ENCODE measurements around the gene UNC13C.

UNC13C gene

DNA sequence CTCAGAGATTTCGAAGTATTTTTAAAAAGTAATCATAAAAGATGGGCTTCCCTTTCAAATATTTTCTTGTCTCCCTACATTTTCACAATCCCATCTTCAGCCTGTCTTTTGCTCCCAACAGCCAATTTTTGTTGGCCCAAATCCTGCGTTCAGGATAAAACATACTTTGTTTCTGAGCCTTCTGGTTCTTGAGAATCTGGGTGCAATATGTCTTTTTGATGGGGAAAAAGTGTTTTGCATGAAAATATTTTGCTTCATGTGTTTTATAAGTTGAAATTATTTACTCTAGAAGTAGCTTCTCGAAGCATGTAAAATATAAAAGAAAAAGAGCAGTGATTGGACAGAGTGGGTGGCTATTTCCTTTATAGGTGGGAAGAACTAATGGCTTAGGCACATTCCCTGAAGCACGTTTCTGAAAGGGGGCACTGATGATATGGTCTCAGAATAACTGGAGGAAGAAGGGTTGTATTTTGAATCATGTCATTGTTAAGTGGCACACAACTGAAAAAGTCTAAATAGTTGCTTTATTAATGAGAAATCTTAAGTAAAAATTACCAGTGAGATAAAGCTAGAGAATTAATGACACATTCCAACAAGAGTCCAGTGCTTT, 3.9 kb downstream of the UNC13C start:
- Histone ChIP-seq H3K36me3 (ENCODE audit: control insufficient read depth, insufficient read depth, low read length) (no peaks in the 10 kb centered on the region), H3K9ac (ENCODE audit: low read length) (no peak overlapping the region), H3K27ac (ENCODE audit: low read depth, low read length) (no peak overlapping the region), H3K4me1 (ENCODE audit: control insufficient read depth, insufficient read depth, low read length) (no peaks in the 10 kb centered on the region), H3K27me3 (ENCODE audit: control insufficient read depth, insufficient read depth, low read length) (no peaks in the 10 kb centered on the region), H3K4me3 (ENCODE audit: low read length) (no peak overlapping the region)

DNA sequence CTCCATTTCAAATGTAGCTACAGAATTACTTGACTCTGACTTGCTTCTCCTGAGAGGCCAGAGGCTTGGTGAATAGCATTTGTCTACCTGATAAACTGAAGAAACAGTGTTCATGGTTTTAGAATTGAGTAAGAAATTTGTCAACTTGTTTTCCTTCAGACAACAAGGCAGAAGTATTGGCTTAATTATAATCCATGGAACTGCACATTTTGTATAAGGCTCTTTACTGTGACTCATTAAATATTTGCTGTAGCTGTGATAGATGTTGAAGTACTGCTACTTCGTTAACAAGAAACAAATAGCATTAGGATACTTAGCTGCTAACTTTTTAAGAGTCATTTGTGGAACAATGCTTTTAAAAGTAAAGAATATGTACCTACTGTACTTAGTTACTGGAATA, 4.6 kb downstream of the UNC13C start:
- no peak overlapping the region for H3K4me3 ChIP-seq (ENCODE audit: low read length)
- H3K27ac ChIP-seq (ENCODE audit: low read depth, low read length), result no peak overlapping the region
- no peaks in the 10 kb centered on the region for H3K4me1 ChIP-seq (ENCODE audit: control insufficient read depth, insufficient read depth, low read length)
- no peaks in the 10 kb centered on the region for H3K36me3 ChIP-seq (ENCODE audit: control insufficient read depth, insufficient read depth, low read length)
- H3K9ac ChIP-seq (ENCODE audit: low read length), result no peak overlapping the region
- no peaks in the 10 kb centered on the region for H3K27me3 ChIP-seq (ENCODE audit: control insufficient read depth, insufficient read depth, low read length)

DNA sequence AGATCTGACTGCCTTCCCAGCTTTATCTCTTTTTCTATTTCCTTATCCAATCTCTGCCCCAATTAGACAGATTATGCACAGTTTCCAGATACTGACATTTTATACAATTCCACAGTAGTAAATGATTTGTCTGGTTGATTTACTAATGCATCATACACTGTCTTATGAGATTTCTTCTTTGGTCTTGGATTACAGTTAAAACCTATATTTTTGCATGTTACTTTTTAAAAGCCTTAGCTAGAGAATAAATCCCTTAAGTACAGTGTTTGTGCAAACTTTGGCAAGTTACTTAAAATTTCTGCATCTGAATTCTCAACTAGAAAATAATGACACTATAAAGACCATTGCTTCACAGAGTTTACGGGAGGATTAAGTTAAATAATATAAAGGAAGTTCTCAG, 6.0 kb downstream of the UNC13C start:
- no peak overlapping the region for H3K27ac ChIP-seq (ENCODE audit: low read depth, low read length)
- no peak overlapping the region for H3K9ac ChIP-seq (ENCODE audit: low read length)
- H3K4me3 ChIP-seq (ENCODE audit: low read length), result no peak overlapping the region
- no peaks in the 10 kb centered on the region for H3K27me3 ChIP-seq (ENCODE audit: control insufficient read depth, insufficient read depth, low read length)
- H3K36me3 ChIP-seq (ENCODE audit: control insufficient read depth, insufficient read depth, low read length), result no peaks in the 10 kb centered on the region
- H3K4me1 ChIP-seq (ENCODE audit: control insufficient read depth, insufficient read depth, low read length), result no peaks in the 10 kb centered on the region

DNA sequence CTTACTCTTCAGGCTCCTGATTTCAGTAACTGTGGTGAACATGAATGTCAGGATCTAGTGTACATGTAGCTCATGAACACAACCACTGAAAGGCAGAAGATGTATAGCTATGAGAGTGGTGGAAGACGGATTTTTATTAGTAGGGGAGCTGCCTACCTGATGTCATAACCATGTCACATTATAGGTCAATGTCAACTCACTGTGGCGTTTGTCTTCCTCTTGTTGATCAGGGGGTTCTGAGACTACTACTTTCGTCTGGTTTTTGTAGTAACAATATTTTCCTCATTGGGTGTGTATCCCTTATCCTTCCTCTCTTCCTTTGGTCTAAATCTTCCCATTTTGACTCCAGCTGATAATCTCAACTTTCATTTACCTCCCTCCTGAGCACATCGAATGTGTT, 7.3 kb downstream of the UNC13C start:
- Histone ChIP-seq H3K36me3 (ENCODE audit: control insufficient read depth, insufficient read depth, low read length) (no peaks in the 10 kb centered on the region), H3K9ac (ENCODE audit: low read length) (no peak overlapping the region), H3K27me3 (ENCODE audit: control insufficient read depth, insufficient read depth, low read length) (no peaks in the 10 kb centered on the region), H3K4me3 (ENCODE audit: low read length) (no peak overlapping the region), H3K4me1 (ENCODE audit: control insufficient read depth, insufficient read depth, low read length) (no peaks in the 10 kb centered on the region), H3K27ac (ENCODE audit: low read depth, low read length) (no peak overlapping the region)

DNA sequence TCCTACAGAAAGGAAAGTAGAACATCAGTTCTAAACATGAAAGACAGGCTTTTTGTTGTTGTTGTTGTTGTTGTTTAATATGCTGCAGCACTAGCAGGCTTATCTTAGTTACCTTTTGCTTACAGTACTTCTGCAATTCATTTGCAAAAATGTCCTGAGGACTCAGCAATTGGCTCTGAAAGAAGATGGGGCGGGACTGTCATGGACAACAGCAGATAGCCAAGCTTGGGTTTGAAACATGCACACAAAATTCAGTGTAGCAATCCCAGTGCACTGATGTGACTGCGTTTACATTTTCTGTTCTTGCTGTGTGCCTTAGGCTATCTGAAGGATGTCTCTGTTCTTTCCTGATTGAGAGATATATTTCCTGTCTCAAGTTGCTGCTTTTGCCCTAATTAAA, 9.2 kb downstream of the UNC13C start:
- Histone ChIP-seq H3K4me1 (ENCODE audit: control insufficient read depth, insufficient read depth, low read length) (no peaks in the 10 kb centered on the region), H3K27me3 (ENCODE audit: control insufficient read depth, insufficient read depth, low read length) (no peaks in the 10 kb centered on the region), H3K27ac (ENCODE audit: low read depth, low read length) (no peak overlapping the region), H3K36me3 (ENCODE audit: control insufficient read depth, insufficient read depth, low read length) (no peaks in the 10 kb centered on the region), H3K9ac (ENCODE audit: low read length) (no peak overlapping the region), H3K4me3 (ENCODE audit: low read length) (no peak overlapping the region)

DNA sequence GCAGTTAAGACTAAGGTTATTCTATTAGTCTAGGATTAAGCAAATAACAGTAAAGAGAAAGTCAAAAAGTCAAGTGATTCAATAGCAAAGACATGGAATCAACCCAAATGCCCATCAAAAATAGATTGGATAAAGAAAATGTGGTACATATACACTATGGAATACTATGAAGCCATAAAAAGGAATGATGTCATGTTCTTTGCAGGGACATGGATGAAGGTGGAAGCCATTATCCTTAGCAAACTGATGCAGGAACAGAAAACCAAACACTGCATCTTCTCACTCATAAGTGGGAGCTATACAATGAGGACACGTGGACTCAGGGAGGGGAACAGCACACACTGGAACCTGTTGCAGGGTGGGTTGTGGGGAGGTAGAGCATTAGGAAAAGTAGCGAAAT, 29.0 kb downstream of the UNC13C start:
- no peak overlapping the region for H3K9ac ChIP-seq (ENCODE audit: low read length)
- H3K4me1 ChIP-seq (ENCODE audit: control insufficient read depth, insufficient read depth, low read length), result no peaks in the 10 kb centered on the region
- H3K27me3 ChIP-seq (ENCODE audit: control insufficient read depth, insufficient read depth, low read length), result no peaks in the 10 kb centered on the region
- H3K36me3 ChIP-seq (ENCODE audit: control insufficient read depth, insufficient read depth, low read length), result no peaks in the 10 kb centered on the region
- H3K27ac ChIP-seq (ENCODE audit: low read depth, low read length), result no peak overlapping the region
- H3K4me3 ChIP-seq (ENCODE audit: low read length), result no peak overlapping the region

DNA sequence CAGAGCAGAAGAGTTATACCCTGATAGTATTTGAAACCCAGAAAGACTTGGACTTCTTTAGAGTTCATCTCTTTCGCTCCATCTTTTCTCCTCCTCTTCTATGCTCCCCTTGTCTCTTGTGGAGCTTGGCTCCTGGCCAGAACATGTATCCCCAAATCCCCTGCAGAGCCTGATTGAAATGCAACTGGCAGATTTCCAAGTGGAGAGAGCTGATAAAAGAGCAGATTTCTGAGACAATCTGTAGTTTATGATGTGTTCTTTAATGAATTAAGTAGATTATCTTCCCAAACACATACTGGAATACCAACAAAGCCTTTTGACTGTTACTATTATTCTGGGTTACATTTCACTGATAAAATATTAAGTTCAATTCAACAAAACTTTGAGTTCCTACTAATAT, 33.4 kb downstream of the UNC13C start:
- Histone ChIP-seq H3K27me3 (ENCODE audit: control insufficient read depth, insufficient read depth, low read length) (no peaks in the 10 kb centered on the region), H3K36me3 (ENCODE audit: control insufficient read depth, insufficient read depth, low read length) (no peaks in the 10 kb centered on the region), H3K27ac (ENCODE audit: low read depth, low read length) (no peak overlapping the region), H3K4me1 (ENCODE audit: control insufficient read depth, insufficient read depth, low read length) (no peaks in the 10 kb centered on the region), H3K9ac (ENCODE audit: low read length) (no peak overlapping the region), H3K4me3 (ENCODE audit: low read length) (no peak overlapping the region)

DNA sequence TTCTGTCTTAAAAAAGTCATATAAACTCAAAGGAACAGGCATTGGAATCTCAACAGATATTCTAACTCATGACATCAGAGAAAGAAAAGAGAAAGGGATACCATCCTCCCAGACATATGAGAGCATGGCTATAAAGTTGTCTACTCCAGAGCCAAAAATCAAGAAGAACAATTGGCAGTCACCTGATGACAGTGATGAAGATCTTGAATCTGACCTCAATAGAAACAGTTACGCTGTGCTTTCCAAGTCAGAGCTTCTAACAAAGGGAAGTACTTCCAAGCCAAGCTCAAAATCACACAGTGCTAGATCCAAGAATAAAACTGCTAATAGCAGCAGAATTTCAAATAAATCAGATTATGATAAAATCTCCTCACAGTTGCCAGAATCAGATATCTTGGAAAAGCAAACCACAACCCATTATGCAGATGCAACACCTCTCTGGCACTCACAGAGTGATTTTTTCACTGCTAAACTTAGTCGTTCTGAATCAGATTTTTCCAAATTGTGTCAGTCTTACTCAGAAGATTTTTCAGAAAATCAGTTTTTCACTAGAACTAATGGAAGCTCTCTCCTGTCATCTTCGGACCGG, 35.9 kb downstream of the UNC13C start:
- H3K4me3 ChIP-seq (ENCODE audit: low read length), result no peak overlapping the region
- H3K27me3 ChIP-seq (ENCODE audit: control insufficient read depth, insufficient read depth, low read length), result no peaks in the 10 kb centered on the region
- no peaks in the 10 kb centered on the region for H3K36me3 ChIP-seq (ENCODE audit: control insufficient read depth, insufficient read depth, low read length)
- no peak overlapping the region for H3K9ac ChIP-seq (ENCODE audit: low read length)
- H3K27ac ChIP-seq (ENCODE audit: low read depth, low read length), result no peak overlapping the region
- no peaks in the 10 kb centered on the region for H3K4me1 ChIP-seq (ENCODE audit: control insufficient read depth, insufficient read depth, low read length)

DNA sequence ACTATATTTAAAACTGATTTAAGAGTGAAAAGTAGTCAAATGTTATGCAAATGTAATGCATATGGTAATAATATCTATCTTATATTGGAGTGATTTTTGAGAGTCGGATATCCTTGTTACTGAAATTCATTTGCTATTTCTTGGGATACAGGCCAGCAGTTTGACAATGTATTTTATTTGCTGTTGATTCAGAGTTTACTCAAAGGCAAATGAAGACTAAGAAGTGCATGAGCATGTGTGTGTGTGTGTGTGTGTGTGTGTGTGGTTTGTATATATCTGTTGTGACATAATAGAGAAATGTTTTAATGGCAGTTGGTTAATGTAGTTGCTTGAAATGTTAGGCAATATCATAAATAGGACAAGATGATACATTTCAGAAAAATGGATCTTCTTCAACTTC, 39.0 kb downstream of the UNC13C start:
- H3K9ac ChIP-seq (ENCODE audit: low read length), result no peak overlapping the region
- no peak overlapping the region for H3K27ac ChIP-seq (ENCODE audit: low read depth, low read length)
- no peak overlapping the region for H3K4me3 ChIP-seq (ENCODE audit: low read length)
- no peaks in the 10 kb centered on the region for H3K36me3 ChIP-seq (ENCODE audit: control insufficient read depth, insufficient read depth, low read length)
- no peaks in the 10 kb centered on the region for H3K4me1 ChIP-seq (ENCODE audit: control insufficient read depth, insufficient read depth, low read length)
- H3K27me3 ChIP-seq (ENCODE audit: control insufficient read depth, insufficient read depth, low read length), result no peaks in the 10 kb centered on the region

DNA sequence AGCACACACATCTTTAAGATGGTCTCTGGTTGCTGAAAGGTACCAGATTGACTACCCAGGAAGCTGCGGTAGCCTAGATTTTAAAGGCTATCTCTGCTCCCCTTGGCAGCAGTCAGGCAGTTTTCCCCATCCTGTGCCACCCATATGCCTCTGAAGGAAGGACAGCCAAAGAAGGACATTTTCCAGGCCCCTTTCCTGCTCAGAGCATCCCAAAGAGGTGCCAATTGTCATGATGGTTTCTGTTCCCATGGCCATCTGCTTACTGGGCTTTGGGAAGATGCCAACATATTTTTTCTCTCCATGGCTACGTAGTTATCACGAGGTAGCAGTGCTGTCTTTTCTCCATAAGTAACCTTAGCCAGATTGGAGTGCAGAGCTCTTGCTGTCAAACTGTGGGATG, 39.7 kb downstream of the UNC13C start:
- Histone ChIP-seq H3K4me3 (ENCODE audit: low read length) (no peak overlapping the region), H3K27ac (ENCODE audit: low read depth, low read length) (no peak overlapping the region), H3K4me1 (ENCODE audit: control insufficient read depth, insufficient read depth, low read length) (no peaks in the 10 kb centered on the region), H3K36me3 (ENCODE audit: control insufficient read depth, insufficient read depth, low read length) (no peaks in the 10 kb centered on the region), H3K27me3 (ENCODE audit: control insufficient read depth, insufficient read depth, low read length) (no peaks in the 10 kb centered on the region), H3K9ac (ENCODE audit: low read length) (no peak overlapping the region)

DNA sequence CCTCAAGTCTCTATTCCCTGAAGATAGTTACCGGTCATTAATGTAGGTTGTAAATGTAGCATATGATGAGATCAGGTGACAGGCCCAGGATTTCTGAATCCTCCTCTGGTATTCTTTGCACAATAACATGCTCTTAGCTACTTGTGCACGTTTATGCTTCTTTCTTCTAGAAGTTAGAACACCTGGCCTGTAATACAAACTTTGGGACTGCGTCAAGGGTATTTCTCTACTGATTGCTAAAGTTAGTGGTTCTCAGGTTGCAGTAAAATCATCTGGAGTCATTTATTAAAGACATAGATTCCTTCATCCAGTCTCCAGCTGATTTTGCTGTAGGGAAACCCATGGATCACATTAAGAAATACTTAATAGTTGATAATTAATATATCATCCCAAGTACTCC, 48.0 kb downstream of the UNC13C start:
- Histone ChIP-seq H3K4me1 (ENCODE audit: control insufficient read depth, insufficient read depth, low read length) (no peaks in the 10 kb centered on the region), H3K36me3 (ENCODE audit: control insufficient read depth, insufficient read depth, low read length) (no peaks in the 10 kb centered on the region), H3K27ac (ENCODE audit: low read depth, low read length) (no peak overlapping the region), H3K27me3 (ENCODE audit: control insufficient read depth, insufficient read depth, low read length) (no peaks in the 10 kb centered on the region), H3K4me3 (ENCODE audit: low read length) (no peak overlapping the region), H3K9ac (ENCODE audit: low read length) (no peak overlapping the region)

DNA sequence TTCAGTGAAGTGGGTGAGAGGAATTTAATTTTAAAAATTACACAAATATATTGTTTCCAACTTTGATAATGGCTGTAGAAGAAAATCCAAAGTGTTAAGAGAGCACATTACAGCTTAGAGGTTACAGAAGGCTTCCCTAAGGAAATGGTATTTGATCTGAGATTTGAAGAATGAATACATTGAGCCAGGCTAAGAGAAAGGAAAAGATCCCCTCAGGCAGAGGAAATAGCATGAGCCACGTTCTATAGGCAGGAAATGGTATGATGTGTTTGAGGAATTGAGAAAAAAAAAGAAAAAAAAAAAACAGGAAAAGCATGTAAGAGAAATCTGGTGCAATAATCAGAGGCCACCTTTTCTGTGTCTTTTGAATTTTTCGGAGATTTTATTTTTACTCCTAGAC, 48.6 kb downstream of the UNC13C start:
- no peak overlapping the region for H3K9ac ChIP-seq (ENCODE audit: low read length)
- H3K4me3 ChIP-seq (ENCODE audit: low read length), result no peak overlapping the region
- no peaks in the 10 kb centered on the region for H3K36me3 ChIP-seq (ENCODE audit: control insufficient read depth, insufficient read depth, low read length)
- no peaks in the 10 kb centered on the region for H3K4me1 ChIP-seq (ENCODE audit: control insufficient read depth, insufficient read depth, low read length)
- no peaks in the 10 kb centered on the region for H3K27me3 ChIP-seq (ENCODE audit: control insufficient read depth, insufficient read depth, low read length)
- H3K27ac ChIP-seq (ENCODE audit: low read depth, low read length), result no peak overlapping the region

DNA sequence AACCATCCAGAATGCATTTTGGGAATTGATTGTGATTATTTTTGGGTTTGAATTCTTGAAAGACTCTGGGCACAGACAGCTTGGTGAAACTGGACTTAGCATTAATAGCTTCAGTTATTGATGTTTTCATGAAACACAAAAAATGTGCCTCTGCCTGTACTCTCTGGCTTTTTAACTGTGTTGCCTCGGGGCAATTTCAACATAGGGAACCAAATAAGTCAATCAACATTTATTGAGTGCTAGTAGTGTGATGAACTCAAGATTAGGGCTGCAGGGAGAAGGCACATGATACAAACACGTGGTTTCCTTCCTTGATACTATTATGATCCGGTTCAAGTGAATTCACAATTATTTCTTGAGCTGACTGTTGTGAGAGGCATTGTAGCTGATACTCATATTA, 50.8 kb downstream of the UNC13C start:
- H3K4me3 ChIP-seq (ENCODE audit: low read length), result no peak overlapping the region
- no peaks in the 10 kb centered on the region for H3K36me3 ChIP-seq (ENCODE audit: control insufficient read depth, insufficient read depth, low read length)
- no peaks in the 10 kb centered on the region for H3K4me1 ChIP-seq (ENCODE audit: control insufficient read depth, insufficient read depth, low read length)
- no peak overlapping the region for H3K27ac ChIP-seq (ENCODE audit: low read depth, low read length)
- H3K27me3 ChIP-seq (ENCODE audit: control insufficient read depth, insufficient read depth, low read length), result no peaks in the 10 kb centered on the region
- no peak overlapping the region for H3K9ac ChIP-seq (ENCODE audit: low read length)

Data from rectal smooth muscle tissue (tissue), 1 donor.